Kidney (tissue), 14 donors: Measurements from ENCODE around the gene TRIO. TPM values are rescaled to one million over a fixed set of nuclear protein-coding genes. Genes with fewer than 3 reads are reported as not detected.

Source experiments
- DNase-seq, 5 donors: peaks; one replicate each; pipeline ENCODE4 v3.0.0-alpha.2; 2013 to 2020
- FAIRE-seq: peaks from 2 replicates; lab custom pipeline; 2012; peaks lifted over from hg19 to GRCh38; lab: Jason Lieb, UNC
- H3K27ac ChIP-seq, 2 donors: one replicate each; pipeline ENCODE4 v1.7.0; 2013; ENCODE audit warnings: low read depth in 2 of 2, low read length in 2 of 2, inconsistent platforms in 1 of 2
- H3K27me3 ChIP-seq: one replicate; pipeline ENCODE4 v1.7.1; 2013; ENCODE audit warnings: low read length, inconsistent platforms; ENCODE audit not compliant: control insufficient read depth, insufficient read depth
- H3K36me3 ChIP-seq, 3 donors: one replicate each; pipeline versions ENCODE4 v1.7.0 to v1.7.1; 2013; ENCODE audit warnings: low read length in 3 of 3, control low read depth in 1 of 3, inconsistent platforms in 1 of 3; ENCODE audit not compliant: insufficient read depth in 3 of 3, control insufficient read depth in 2 of 3
- H3K4me1 ChIP-seq, 3 donors: one replicate each; pipeline versions ENCODE4 v1.7.0 to v1.7.1; 2013; ENCODE audit warnings: low read length in 3 of 3, inconsistent platforms in 1 of 3, low read depth in 1 of 3; ENCODE audit not compliant: control insufficient read depth in 2 of 3, insufficient read depth in 2 of 3
- H3K4me3 ChIP-seq, 3 donors: one replicate each; pipeline versions ENCODE4 v1.7.0 to v1.8.1; 2013; ENCODE audit warnings: low read length in 3 of 3, control low read depth in 1 of 3, inconsistent platforms in 1 of 3
- H3K9ac ChIP-seq, 3 donors: one replicate each; pipeline versions ENCODE4 v1.7.0 to v1.7.1; 2013; ENCODE audit warnings: low read length in 3 of 3, control low read depth in 1 of 3, inconsistent platforms in 1 of 3
- H3K9me3 ChIP-seq, 3 donors: one replicate each; pipeline versions ENCODE4 v1.7.0 to v1.7.1; 2013; ENCODE audit warnings: low read length in 3 of 3, control low read depth in 1 of 3, inconsistent platforms in 1 of 3; ENCODE audit not compliant: control insufficient read depth in 2 of 3, insufficient read depth in 1 of 3
- CTCF ChIP-seq: IDR thresholded peaks from 3 replicates; pipeline ENCODE4 v1.5.1; 2012; ENCODE audit warnings: mild to moderate bottlenecking, moderate library complexity, borderline replicate concordance; ENCODE audit not compliant: insufficient read depth; ENCODE audit errors: extremely low read depth
- intact Hi-C: fragments of 100-400 bp; cut with DNase I; formaldehyde crosslinking; loops from one replicate; pipeline ENCODE4 v1.11.1; 2022
- polyA plus RNA-seq: library from polyadenylated mRNA; stranded (reverse); fragments of 350-450 nt; fragmentation: Illumina TruSeq; extraction: RNeasy Lipid Tissue Mini Kit (QIAGEN cat#74804); gene quantifications from one replicate; pipeline ENCODE4 v1.2.3, GENCODE V29; 2014; ENCODE audit warnings: low read depth, low replicate concordance; ENCODE audit not compliant: insufficient read depth
- total RNA-seq: library from RNA; stranded (reverse); fragmentation: NEBNext Ultra II Directional; extraction: Animal tissue kit (Norgen Biotek cat#: 25700); gene quantifications from one replicate; pipeline ENCODE4 v1.2.1, GENCODE V29; 2021
- donor health status: control.
- donor health status: control.
- donor health status: control.
- donor health status: control.
- donor health status: control.
- donor health status: DM: yes; HTN: yes; CAD: no.
- donor health status: Normal renal cell carcinoma (clear cell type).

Gene TRIO
- total and polyA plus RNA-seq, 2 donors from 2014 or later = 9.5 to 149 TPM

GRCh38 chr5:14254686-14255085, 111.5 kb downstream of the TRIO start:
- no peak overlapping the region for H3K27ac ChIP-seq
- peaks cover 3 to 18% (median 6%) of the 10 kb centered on the region in 3 donors for H3K4me1 ChIP-seq
- no peak overlapping the region for H3K4me3 ChIP-seq
- no peak for TF ChIP-seq CTCF
- DNase-seq = no peak
- no peak overlapping the region for H3K9ac ChIP-seq
- H3K9me3 ChIP-seq = no peaks in the 10 kb centered on the region
- no peaks in the 10 kb centered on the region for H3K36me3 ChIP-seq
- intact Hi-C loops = no loop called here
- FAIRE-seq = no peak
- H3K27me3 ChIP-seq = no peaks in the 10 kb centered on the region

- no peak for FAIRE-seq
- intact Hi-C loops = no loop called here
Measured at GRCh38 chr5:14256026-14256690, 113.0 kb downstream of the TRIO start.

GRCh38 chr5:14256756-14257393, 113.7 kb downstream of the TRIO start:
- Histone ChIP-seq H3K9ac (no peak overlapping the region), H3K27ac (no peak overlapping the region), H3K27me3 (no peaks in the 10 kb centered on the region), H3K36me3 (no peaks in the 10 kb centered on the region), H3K4me3 (no peak overlapping the region), H3K4me1 (peaks cover 0 to 12% (median 9%) of the 10 kb centered on the region in 3 donors), H3K9me3 (no peaks in the 10 kb centered on the region)
- intact Hi-C loops = no loop called here
- no peak for TF ChIP-seq CTCF
- DNase-seq (no peak), FAIRE-seq (no peak)

More at GRCh38 chr5:14256026-14256690, 113.0 kb downstream of the TRIO start:
- Histone ChIP-seq H3K27me3 (no peaks in the 10 kb centered on the region), H3K4me3 (no peak overlapping the region), H3K27ac (no peak overlapping the region), H3K9ac (no peak overlapping the region), H3K9me3 (no peaks in the 10 kb centered on the region), H3K36me3 (no peaks in the 10 kb centered on the region), H3K4me1 (peaks cover 0 to 12% (median 8%) of the 10 kb centered on the region in 3 donors)
- TF ChIP-seq CTCF = no peak
- no peak for DNase-seq
